Natural killer cell (primary cell): ENCODE measurements around the gene TPH2. TPM values are rescaled to one million over a fixed set of nuclear protein-coding genes. Genes with fewer than 3 reads are reported as not detected.

ENCODE experiments used
- ATAC-seq, 3 donors: fragments of 150-1000 bp in 2 of 3; fragments of 200-7000 bp in 1 of 3; cut with Tn5 transposase; 1 replicate in 1 of 3; 2 replicates in 2 of 3; pipeline ENCODE4 v1.10.0; 2021; ENCODE audit warnings: mild to moderate bottlenecking in 2 of 3, moderate library complexity in 2 of 3
- DNase-seq, 2 donors: peaks; one replicate each; pipeline versions ENCODE4 v3.0.0 to v3.0.0-alpha.2; 2013 to 2021; ENCODE audit warnings: mixed read lengths in 1 of 2
- H3K27ac ChIP-seq: one replicate; pipeline ENCODE4 v1.5.1; 2013; ENCODE audit warnings: mild to moderate bottlenecking, low read length
- H3K27me3 ChIP-seq: one replicate; pipeline ENCODE4 v1.6.1; 2013; ENCODE audit warnings: low read length; ENCODE audit not compliant: control insufficient read depth, insufficient read depth
- H3K36me3 ChIP-seq: one replicate; pipeline ENCODE4 v1.6.1; 2013; ENCODE audit warnings: low read length; ENCODE audit not compliant: control insufficient read depth, insufficient read depth
- H3K4me1 ChIP-seq: one replicate; pipeline ENCODE4 v1.6.1; 2013; ENCODE audit warnings: low read length; ENCODE audit not compliant: control insufficient read depth, insufficient read depth
- H3K4me3 ChIP-seq: one replicate; pipeline ENCODE4 v1.5.1; 2013; ENCODE audit warnings: low read length
- H3K9me3 ChIP-seq: one replicate; pipeline ENCODE4 v1.6.1; 2013; ENCODE audit warnings: low read length; ENCODE audit not compliant: control insufficient read depth, insufficient read depth
- H3K27ac Mint-ChIP-seq, 2 donors: one replicate each; pipeline ENCODE4 v1.8.0; 2022; ENCODE audit warnings: mild to moderate bottlenecking in 2 of 2, mixed read lengths in 2 of 2, moderate library complexity in 1 of 2
- H3K27me3 Mint-ChIP-seq, 2 donors: one replicate each; pipeline ENCODE4 v1.8.0; 2022; ENCODE audit warnings: low read depth in 2 of 2, mixed read lengths in 2 of 2
- H3K36me3 Mint-ChIP-seq: one replicate; pipeline ENCODE4 v1.8.0; 2022; ENCODE audit warnings: mixed read lengths
- H3K4me1 Mint-ChIP-seq, 2 donors: one replicate each; pipeline ENCODE4 v1.8.0; 2022; ENCODE audit warnings: mixed read lengths in 2 of 2
- H3K4me3 Mint-ChIP-seq: one replicate; pipeline ENCODE4 v1.8.0; 2022; ENCODE audit warnings: mild to moderate bottlenecking, moderate library complexity, mixed read lengths
- H3K9me3 Mint-ChIP-seq, 2 donors: one replicate each; pipeline ENCODE4 v1.8.0; 2022; ENCODE audit warnings: mixed read lengths in 2 of 2
- WGBS: methylation state at CpG from one replicate; pipeline ENCODE4 v1.1.7; 2013; ENCODE audit warnings: missing lambda C conversion rate; ENCODE audit not compliant: insufficient coverage; 5-methylcytosine and 5-hydroxymethylcytosine counted together
- intact Hi-C: fragments of 100-400 bp; cut with micrococcal nuclease; formaldehyde crosslinking; loops from one replicate; pipeline ENCODE4 v1.14.2; 2022
- total RNA-seq, 4 donors: library from RNA; stranded (reverse); fragments of 120-200 nt in 1 of 4; gene quantifications; one replicate each; pipeline versions ENCODE4 v1.2.3 to v1.2.4, GENCODE V29; 2013 to 2022
- TF ChIP-seq, protein P1 (sequence below): fragments of 200-600 bp; IDR thresholded peaks from one replicate; pipeline ENCODE4 v1.8.0; 2022; ENCODE audit warnings: antibody characterized with exemption

The TPH2 gene
- total RNA-seq, 3 donors from 2014 or later (not counting 1 experiment from before 2014, with no cell fraction given) = not detected

DNA sequence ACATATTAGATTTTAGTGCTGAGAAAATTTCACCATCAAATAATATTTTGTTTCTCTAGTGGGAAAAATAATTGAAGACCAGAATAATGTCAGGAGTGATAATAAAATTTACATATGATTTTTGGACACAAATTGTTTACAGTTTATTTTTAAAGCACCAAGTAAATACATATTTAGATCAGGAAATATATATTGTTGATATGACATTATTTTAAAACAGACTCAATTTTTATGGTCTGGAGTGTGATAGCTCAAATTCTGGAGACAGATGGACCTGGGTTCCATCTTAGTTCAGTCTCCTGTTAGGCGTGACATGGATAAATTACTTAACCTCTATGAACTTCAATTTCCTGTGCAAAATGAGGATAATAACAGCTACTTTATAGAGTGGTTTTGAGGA is 135.4 kb downstream of the TPH2 start:
- peaks cover 3% of the 10 kb centered on the region for H3K9me3 ChIP-seq
- H3K4me3 Mint-ChIP-seq = no peak overlapping the region
- H3K9me3 Mint-ChIP-seq = peaks cover 6% of the 10 kb centered on the region in 2 donors
- H3K36me3 Mint-ChIP-seq = no peaks in the 10 kb centered on the region
- no peaks in the 10 kb centered on the region for H3K27me3 ChIP-seq
- no peaks in the 10 kb centered on the region for H3K36me3 ChIP-seq
- TF ChIP-seq, protein P1, sequence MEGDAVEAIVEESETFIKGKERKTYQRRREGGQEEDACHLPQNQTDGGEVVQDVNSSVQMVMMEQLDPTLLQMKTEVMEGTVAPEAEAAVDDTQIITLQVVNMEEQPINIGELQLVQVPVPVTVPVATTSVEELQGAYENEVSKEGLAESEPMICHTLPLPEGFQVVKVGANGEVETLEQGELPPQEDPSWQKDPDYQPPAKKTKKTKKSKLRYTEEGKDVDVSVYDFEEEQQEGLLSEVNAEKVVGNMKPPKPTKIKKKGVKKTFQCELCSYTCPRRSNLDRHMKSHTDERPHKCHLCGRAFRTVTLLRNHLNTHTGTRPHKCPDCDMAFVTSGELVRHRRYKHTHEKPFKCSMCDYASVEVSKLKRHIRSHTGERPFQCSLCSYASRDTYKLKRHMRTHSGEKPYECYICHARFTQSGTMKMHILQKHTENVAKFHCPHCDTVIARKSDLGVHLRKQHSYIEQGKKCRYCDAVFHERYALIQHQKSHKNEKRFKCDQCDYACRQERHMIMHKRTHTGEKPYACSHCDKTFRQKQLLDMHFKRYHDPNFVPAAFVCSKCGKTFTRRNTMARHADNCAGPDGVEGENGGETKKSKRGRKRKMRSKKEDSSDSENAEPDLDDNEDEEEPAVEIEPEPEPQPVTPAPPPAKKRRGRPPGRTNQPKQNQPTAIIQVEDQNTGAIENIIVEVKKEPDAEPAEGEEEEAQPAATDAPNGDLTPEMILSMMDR = no peak
- H3K4me1 ChIP-seq = no peaks in the 10 kb centered on the region
- ATAC-seq = no peak
- intact Hi-C loops = no loop called here
- H3K27me3 Mint-ChIP-seq = no peaks in the 10 kb centered on the region
- no peak overlapping the region for H3K4me3 ChIP-seq
- no peak overlapping the region for H3K27ac Mint-ChIP-seq
- no peaks in the 10 kb centered on the region for H3K4me1 Mint-ChIP-seq
- no CpG with 5 or more reads among the region's 1 CpG for WGBS
- H3K27ac ChIP-seq = no peak overlapping the region
- DNase-seq = no peak

DNA sequence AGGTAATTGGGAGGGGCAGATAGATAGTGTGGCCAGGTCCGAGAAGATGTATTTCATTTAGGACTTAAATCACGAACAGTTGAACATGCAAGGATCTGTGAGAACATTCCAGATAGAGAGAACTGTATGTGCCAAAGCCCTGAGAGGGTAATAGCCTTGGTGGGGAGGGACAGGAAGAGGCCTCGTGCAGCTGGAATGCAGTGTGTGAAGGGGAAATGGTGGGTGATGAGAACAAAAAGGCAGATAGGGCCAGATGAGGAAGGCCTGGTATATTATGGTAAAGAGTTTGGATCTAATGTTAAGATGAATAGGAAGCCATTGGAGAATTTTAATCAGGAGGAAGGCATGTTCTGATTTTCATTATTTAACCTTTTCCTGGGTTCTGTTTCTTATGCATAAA is 136.3 kb downstream of the TPH2 start:
- H3K9me3 ChIP-seq = peaks cover 3% of the 10 kb centered on the region
- no peaks in the 10 kb centered on the region for H3K4me1 ChIP-seq
- DNase-seq (no peak), ATAC-seq (no peak)
- Mint-ChIP-seq H3K4me3 (no peak overlapping the region), H3K9me3 (peaks cover 6 to 9% of the 10 kb centered on the region in 2 donors), H3K4me1 (no peaks in the 10 kb centered on the region), H3K27ac (no peak overlapping the region), H3K27me3 (no peaks in the 10 kb centered on the region), H3K36me3 (no peaks in the 10 kb centered on the region)
- no peaks in the 10 kb centered on the region for H3K36me3 ChIP-seq
- no peak overlapping the region for H3K27ac ChIP-seq
- intact Hi-C loops = no loop called here
- 55% methylated on average over 3 of the region's 3 CpGs for WGBS
- H3K4me3 ChIP-seq = no peak overlapping the region
- H3K27me3 ChIP-seq = no peaks in the 10 kb centered on the region
- TF ChIP-seq, protein P1 = no peak

GRCh38 chr12:72075401-72075800 is 136.8 kb downstream of the TPH2 start:
- WGBS = 77% methylated on average over 2 of the region's 3 CpGs
- no peaks in the 10 kb centered on the region for H3K36me3 Mint-ChIP-seq

More at GRCh38 chr12:72075401-72075800, 136.8 kb downstream of the TPH2 start:
- Histone ChIP-seq H3K36me3 (no peaks in the 10 kb centered on the region), H3K4me3 (no peak overlapping the region), H3K27me3 (no peaks in the 10 kb centered on the region), H3K4me1 (no peaks in the 10 kb centered on the region), H3K9me3 (peaks cover 3% of the 10 kb centered on the region), H3K27ac (no peak overlapping the region)
- Mint-ChIP-seq H3K27ac (no peak overlapping the region), H3K27me3 (no peaks in the 10 kb centered on the region), H3K4me1 (no peaks in the 10 kb centered on the region), H3K9me3 (peaks cover 6 to 9% of the 10 kb centered on the region in 2 donors), H3K4me3 (no peak overlapping the region)
- TF ChIP-seq, protein P1 = no peak
- DNase-seq (no peak), ATAC-seq (no peak)
- intact Hi-C loops = no loop called here
